ENCODE data around the gene NUDT21. TPM values are rescaled to one million over a fixed set of nuclear protein-coding genes. Genes with fewer than 3 reads are reported as not detected.
"Not testable (repeated sequence)": the region's sequence is repeated elsewhere in the genome, so short reads cannot be mapped to it uniquely, and the experiment has no call there.

NUDT21 gene
- total RNA-seq: 81.8 TPM

- DNase-seq: peak; percentile 99
These were observed at the start of gene NUDT21, which contains the start of gene OGFOD1 for GRCh38 chr16:56450986-56451752. TSS of gene NUDT21 (minus strand) at chr16:56451332. CDS start at chr16:56451202, 130 bp downstream. TSS of gene OGFOD1 (plus strand) at chr16:56451554. CDS start at chr16:56451613, 59 bp downstream.

GRCh38 chr16:56493815-56494214 lies 42.7 kb upstream of the NUDT21 start:
- no peak for DNase-seq

- DNase-seq: no peak
These were observed 42.0 kb upstream of the NUDT21 start for GRCh38 chr16:56493126-56493525.

GRCh38 chr16:56491657-56492261 lies 40.6 kb upstream of the NUDT21 start:
- DNase-seq: no peak

- not testable (repeated sequence) for DNase-seq
These were observed 37.7 kb upstream of the NUDT21 start for GRCh38 chr16:56488868-56489267.

- DNase-seq: no peak
These were observed 36.9 kb upstream of the NUDT21 start for GRCh38 chr16:56488035-56488434.

- no peak for DNase-seq
These were observed 32.3 kb upstream of the NUDT21 start for GRCh38 chr16:56483394-56483793.

- DNase-seq: no peak
These were observed 31.6 kb upstream of the NUDT21 start for GRCh38 chr16:56482683-56483236.

- DNase-seq: peak; percentile 4
These were observed 30.5 kb upstream of the NUDT21 start for GRCh38 chr16:56481468-56482122.

- no peak for DNase-seq
These were observed 29.8 kb upstream of the NUDT21 start for GRCh38 chr16:56480776-56481467.

DNA sequence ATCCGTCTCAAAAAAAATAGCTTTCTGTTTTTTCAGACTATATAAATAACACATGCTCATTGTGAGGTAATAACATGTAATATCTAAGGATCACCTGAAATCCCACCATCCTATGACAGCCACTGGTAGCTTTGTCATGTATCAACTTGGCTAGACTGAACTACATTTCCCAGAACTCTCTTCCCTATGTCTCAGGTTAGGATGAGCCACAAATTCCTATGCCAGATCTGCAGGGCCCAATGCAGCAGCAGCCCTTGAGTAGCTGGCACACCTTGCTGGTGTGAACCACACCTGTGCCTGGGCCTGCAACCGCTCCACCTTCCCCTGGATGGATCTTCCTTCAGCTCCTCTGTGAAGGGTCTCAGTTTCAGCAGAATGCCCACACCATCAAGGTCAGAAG lies 28.3 kb upstream of the NUDT21 start:
- DNase-seq: no peak

- no peak for DNase-seq
These were observed 27.3 kb upstream of the NUDT21 start for GRCh38 chr16:56478281-56479049.

DNA sequence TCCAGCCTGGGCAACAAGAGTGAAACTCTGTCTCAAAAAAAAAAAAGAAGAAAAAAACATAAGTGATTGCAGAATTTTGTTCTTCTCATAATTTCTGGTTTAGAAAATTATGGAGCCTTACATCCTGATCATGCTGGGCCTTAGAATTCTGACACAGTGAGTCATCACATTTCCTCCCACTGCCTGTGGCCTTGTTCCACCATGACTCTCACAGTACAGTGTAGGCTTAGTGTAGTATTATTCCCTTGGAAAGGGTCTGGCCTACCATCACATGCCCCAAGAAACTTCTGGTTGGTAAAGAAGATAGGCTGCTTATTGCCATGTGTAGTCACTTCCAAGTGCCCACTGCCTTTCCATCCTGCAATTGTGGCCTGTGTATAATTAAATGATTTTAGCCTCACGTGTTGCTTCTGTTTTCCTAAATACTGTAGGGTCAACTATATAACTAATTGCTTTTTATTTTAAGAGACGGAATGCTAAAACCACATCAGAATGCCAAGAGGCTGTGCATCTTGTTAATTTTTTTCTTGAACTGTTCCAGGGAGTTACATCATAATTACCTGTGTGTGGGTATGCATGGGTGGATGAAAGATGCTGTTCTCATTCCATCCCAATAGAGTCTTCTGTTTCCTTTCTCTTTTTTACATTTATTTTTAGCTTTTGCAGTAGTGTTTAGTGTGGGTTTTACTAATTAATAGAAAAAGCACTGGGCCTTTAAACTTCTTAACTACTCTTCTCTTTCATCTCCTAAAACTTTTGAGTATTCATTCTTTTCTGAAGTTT lies 26.2 kb upstream of the NUDT21 start:
- DNase-seq: no peak

DNA sequence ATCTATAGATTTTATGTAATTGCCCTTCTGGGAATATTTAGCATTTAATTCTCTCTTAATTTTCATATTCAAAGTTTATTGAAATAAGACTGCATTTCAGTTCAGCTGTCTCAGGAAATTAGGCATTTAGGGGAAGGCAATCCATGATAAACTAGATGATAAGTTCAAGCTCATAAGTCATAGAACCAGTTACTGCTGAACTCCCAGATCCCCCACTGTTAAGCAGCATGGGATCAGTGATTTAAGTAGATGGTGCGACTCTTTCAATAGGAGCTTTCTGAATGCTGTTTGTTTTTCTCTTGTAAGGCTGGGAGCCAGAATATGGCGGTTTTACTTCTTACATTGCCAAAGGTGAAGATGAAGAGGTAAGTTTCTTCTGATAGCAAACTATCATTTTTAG lies 24.1 kb upstream of the NUDT21 start:
- no peak for DNase-seq

GRCh38 chr16:56470666-56471065 lies 19.5 kb upstream of the NUDT21 start:
- DNase-seq: no peak

DNA sequence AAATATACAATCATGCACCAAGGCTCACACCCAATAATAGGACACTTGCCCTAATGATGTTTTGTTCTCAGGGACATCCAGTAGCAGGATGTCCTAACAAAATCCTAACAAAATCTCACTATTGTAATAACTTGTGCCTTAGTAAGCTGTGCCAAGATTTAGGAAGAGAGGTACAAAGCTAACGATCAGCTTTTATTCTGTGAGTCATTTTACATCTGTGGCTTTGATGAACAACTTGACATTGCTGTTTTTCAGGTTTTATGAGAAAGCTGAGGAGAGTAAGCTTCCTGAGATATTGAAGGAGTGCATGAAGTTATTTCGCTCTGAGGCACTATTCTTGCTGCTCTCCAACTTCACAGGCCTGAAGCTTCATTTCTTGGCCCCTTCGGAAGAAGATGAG lies 19.1 kb upstream of the NUDT21 start:
- DNase-seq: no peak

- DNase-seq: no peak
These were observed 18.6 kb upstream of the NUDT21 start for GRCh38 chr16:56469748-56470147.

- DNase-seq: no peak
These were observed 17.7 kb upstream of the NUDT21 start for GRCh38 chr16:56468800-56469199.

DNA sequence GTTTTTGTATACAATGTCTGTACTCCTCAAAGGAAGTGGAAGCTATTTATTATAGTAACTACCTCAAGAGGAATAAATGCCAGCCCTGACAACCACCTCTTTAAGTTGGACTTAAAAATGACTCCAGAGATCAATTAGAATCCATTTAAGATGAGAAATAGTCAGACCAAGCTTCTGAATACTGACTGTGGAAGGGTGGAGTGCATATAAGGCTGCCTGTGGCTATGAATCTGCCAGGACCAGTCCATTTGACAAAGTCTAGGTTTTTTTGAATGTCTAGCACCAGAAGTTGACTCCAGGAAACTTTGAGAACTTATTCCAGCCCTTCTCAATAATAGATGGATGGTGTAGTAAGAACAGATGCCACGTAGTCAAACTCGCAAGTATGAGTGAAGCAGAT lies 15.2 kb upstream of the NUDT21 start:
- no peak for DNase-seq

GRCh38 chr16:56463153-56463552 lies 12.0 kb upstream of the NUDT21 start:
- DNase-seq: no peak
